ENCODE results near the gene ZBTB12.

The ZBTB12 gene

DNA sequence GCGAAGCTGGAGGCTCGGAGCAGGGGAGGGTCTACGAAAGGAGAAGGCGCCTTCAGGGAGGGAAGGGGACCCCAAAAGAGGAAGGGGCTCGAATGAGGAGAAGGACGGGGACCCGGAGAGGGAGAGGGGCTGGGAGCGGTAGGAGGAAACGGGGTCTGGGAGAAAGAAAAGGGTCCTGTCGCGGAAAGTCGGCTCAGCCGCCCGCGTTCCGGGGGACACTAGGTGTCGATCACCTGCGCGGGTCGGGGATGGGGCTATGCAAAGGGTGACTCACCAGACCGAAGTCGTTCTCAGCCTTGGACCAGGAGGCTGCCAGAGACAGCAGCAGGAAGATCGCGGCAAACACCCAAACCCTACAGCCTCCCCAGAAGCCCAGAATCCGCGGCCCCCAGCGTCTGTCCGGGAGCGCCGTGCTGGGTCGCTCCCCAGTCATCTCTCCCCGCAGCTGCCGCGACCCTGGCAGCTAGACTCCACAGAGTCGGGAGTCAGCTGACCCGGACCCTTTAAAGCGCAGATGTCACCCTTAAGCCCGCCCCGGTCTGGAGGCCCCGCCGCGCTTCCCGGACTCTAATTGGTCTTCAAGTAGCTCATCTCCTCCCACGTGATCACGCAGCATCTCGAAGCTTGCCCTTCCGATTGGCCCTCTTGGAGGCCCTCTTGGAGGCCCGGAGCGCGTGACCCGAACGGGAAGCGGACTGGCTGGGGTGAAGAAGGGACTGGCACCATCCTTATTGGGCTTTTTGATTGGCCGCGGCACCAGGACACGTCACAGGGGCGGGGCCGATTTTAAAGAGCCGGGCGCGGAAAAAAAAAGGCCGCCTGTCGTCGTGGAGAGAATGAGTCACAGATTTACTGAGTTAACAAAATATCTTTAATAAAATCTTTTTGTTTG, 39.3 kb downstream of the ZBTB12 start, which contains the start of gene NEU1:
TSS of gene NEU1 (minus strand) at position 478 of the 892 bp plus-strand sequence. CDS start at position 433, 45 bp downstream.
- Histone ChIP-seq H3K79me2 (ENCODE audit: insufficient read depth, low read depth) (no peaks in the 10 kb centered on the region), H4K20me1 (ENCODE audit: insufficient read depth) (no peaks in the 10 kb centered on the region), H3K4me1 (ENCODE audit: low read depth, poor library complexity, severe bottlenecking) (peaks cover 10% of the 10 kb centered on the region), H3K27me3 (ENCODE audit: insufficient read depth, low read depth) (no peaks in the 10 kb centered on the region), H3K9ac (peak within 1 kb of the TSS; percentile 84), H3K36me3 (ENCODE audit: insufficient read depth) (no peaks in the 10 kb centered on the region), H3K4me3 (IDR thresholded peaks at IDR 0.05; ENCODE audit: insufficient read depth, low read depth, low read length) (no peak within 1 kb of the TSS), H3K4me2 (peak within 1 kb of the TSS; percentile 97), H3K27ac (peak within 1 kb of the TSS; percentile 87), H2AFZ (ENCODE audit: low read depth) (peak within 1 kb of the TSS; percentile 65)
- no peak for TF ChIP-seq CTCF (conservative IDR thresholded peaks at IDR 0.05; ENCODE audit: low read depth, low read length)

DNA sequence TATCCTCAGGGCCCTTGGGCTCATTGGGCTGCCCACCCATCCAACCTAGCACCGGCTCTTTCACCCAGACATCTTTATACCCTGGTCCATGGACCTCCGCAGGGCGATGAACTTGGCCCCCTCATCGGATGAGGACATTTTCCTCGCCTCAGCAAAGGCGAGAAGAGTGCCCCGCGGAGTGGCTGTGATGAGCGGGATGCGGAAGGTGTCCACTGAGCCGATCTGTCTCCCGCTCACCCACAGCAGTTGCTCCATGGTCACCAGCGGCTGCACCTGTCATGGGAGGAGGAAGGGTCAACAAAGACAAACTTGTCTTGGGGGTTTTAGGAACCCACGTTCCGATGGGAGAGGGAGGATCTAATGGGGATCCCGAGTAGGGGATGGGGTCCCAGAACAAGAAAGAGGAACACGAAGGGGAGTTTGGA, 40.0 kb downstream of the ZBTB12 start:
- H3K4me3 ChIP-seq (IDR thresholded peaks at IDR 0.05; ENCODE audit: insufficient read depth, low read depth, low read length), result no peak overlapping the region
- H4K20me1 ChIP-seq (ENCODE audit: insufficient read depth), result no peaks in the 10 kb centered on the region
- peak overlapping the region; percentile 30; the same call in 1 of the 2 replicates for H3K9ac ChIP-seq
- no peaks in the 10 kb centered on the region for H3K27me3 ChIP-seq (ENCODE audit: insufficient read depth, low read depth)
- no peak overlapping the region for H3K27ac ChIP-seq
- H2AFZ ChIP-seq (ENCODE audit: low read depth), result peak overlapping the region; percentile 65; the same call in 1 of the 2 replicates
- H3K4me1 ChIP-seq (ENCODE audit: low read depth, poor library complexity, severe bottlenecking), result peaks cover 10% of the 10 kb centered on the region
- H3K36me3 ChIP-seq (ENCODE audit: insufficient read depth), result no peaks in the 10 kb centered on the region
- TF ChIP-seq CTCF (conservative IDR thresholded peaks at IDR 0.05; ENCODE audit: low read depth, low read length), result no peak
- no peaks in the 10 kb centered on the region for H3K79me2 ChIP-seq (ENCODE audit: insufficient read depth, low read depth)
- H3K4me2 ChIP-seq, result peak overlapping the region; percentile 97

DNA sequence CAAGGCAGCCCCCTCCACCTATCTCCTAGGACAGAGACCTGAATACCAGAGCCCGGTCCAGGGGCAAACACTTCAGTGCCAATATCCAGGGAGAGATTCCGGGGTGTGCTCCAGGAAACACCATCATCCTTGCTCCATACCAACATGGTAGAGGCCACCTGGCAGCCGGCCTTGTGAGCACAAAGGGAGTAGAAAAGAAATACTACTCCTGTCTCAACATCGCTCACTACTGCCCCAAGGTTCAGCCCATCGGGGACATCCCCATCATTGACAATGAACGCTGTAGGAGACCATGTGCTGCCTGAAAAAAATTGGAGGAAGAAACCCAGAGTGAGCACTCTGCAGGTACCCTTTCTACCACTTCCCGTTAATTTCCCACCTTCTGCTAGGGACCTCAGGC, 40.7 kb downstream of the ZBTB12 start:
- Histone ChIP-seq H4K20me1 (ENCODE audit: insufficient read depth) (no peaks in the 10 kb centered on the region), H3K27me3 (ENCODE audit: insufficient read depth, low read depth) (no peaks in the 10 kb centered on the region), H3K79me2 (ENCODE audit: insufficient read depth, low read depth) (no peaks in the 10 kb centered on the region), H3K4me1 (ENCODE audit: low read depth, poor library complexity, severe bottlenecking) (peaks cover 10% of the 10 kb centered on the region), H3K27ac (no peak overlapping the region), H3K4me3 (IDR thresholded peaks at IDR 0.05; ENCODE audit: insufficient read depth, low read depth, low read length) (no peak overlapping the region), H3K9ac (no peak overlapping the region), H3K4me2 (no peak overlapping the region; the same call in 1 of the 2 replicates), H2AFZ (ENCODE audit: low read depth) (no peak overlapping the region), H3K36me3 (ENCODE audit: insufficient read depth) (no peaks in the 10 kb centered on the region)
- TF ChIP-seq CTCF (conservative IDR thresholded peaks at IDR 0.05; ENCODE audit: low read depth, low read length), result no peak

DNA sequence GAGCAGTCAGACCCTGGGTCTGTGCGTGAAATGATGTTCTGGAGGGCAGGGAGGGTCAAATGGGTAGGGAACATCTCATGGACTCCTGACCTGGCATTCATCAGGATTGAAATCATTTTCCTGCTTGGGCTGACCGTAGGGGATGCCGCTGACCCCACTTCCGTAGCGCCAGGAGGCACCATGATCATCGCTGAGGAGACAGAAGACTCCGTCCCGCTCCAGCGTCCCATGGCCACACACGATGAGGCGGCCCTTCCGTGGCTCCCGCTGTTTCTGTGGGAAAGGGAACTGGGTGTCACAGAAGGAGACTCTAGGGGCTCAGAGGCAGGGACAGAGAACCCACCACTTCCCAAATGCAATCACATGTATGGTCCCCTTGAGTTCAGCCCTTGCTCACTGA, 41.5 kb downstream of the ZBTB12 start:
- no peak for TF ChIP-seq CTCF (conservative IDR thresholded peaks at IDR 0.05; ENCODE audit: low read depth, low read length)
- Histone ChIP-seq H2AFZ (ENCODE audit: low read depth) (no peak overlapping the region), H4K20me1 (ENCODE audit: insufficient read depth) (no peaks in the 10 kb centered on the region), H3K27ac (no peak overlapping the region), H3K4me2 (no peak overlapping the region), H3K4me1 (ENCODE audit: low read depth, poor library complexity, severe bottlenecking) (peaks cover 10% of the 10 kb centered on the region), H3K79me2 (ENCODE audit: insufficient read depth, low read depth) (no peaks in the 10 kb centered on the region), H3K9ac (no peak overlapping the region), H3K4me3 (IDR thresholded peaks at IDR 0.05; ENCODE audit: insufficient read depth, low read depth, low read length) (no peak overlapping the region), H3K36me3 (ENCODE audit: insufficient read depth) (no peaks in the 10 kb centered on the region), H3K27me3 (ENCODE audit: insufficient read depth, low read depth) (no peaks in the 10 kb centered on the region)

All from KMS-11 (cell line).